COR-L47 (cell line): ENCODE results near the gene IER2.

Experiments used
- DNase-seq: peaks from one replicate; lab custom pipeline; 2025; lab: John Stamatoyannopoulos, UW

IER2 gene

DNA sequence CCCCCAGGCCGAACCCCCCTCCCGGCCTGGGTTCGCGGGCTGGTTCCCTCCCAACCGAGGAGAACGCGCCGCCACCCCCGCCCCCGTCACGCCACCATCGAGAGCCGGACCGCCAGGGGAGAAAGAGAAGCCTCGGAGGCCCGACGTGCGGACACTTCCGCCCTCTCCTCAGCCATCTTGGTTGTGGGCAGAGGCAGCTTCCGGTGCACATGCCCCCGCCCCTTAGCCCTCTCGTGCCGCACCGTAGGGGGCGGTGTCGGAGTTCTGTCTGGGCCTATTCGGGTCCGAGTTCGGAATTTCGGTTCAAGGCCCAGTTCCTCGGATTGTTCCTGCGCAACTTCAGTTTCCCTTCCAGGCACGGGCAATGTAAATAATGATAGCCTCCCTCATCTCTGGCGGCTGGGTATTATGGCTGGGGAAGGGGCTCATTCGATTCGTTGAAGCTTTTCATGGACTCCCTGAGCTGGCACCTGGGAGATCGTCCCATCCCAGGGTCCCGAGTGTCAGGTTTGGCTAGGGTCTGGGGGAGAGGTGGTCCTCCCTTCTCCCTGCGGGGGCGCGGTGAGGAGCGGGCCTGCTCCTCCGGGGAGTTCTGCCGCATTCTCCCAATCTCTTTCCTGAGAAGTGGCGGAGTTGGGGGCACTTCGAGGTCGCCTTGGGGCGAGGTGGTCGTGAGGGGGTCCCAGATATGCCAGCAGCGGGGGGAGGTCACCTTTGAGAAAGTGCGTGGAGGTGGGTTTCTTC, at the start of gene IER2, which contains the start of gene STX10:
IER2 (plus strand) TSS at position 225 of the 744 bp plus-strand sequence. CDS start 2,776 bp downstream, outside the sequence.
STX10 (minus strand) TSS at position 189 of the 744 bp plus-strand sequence. CDS start 202 bp downstream, outside the sequence.
- peak; percentile 89 for DNase-seq

DNA sequence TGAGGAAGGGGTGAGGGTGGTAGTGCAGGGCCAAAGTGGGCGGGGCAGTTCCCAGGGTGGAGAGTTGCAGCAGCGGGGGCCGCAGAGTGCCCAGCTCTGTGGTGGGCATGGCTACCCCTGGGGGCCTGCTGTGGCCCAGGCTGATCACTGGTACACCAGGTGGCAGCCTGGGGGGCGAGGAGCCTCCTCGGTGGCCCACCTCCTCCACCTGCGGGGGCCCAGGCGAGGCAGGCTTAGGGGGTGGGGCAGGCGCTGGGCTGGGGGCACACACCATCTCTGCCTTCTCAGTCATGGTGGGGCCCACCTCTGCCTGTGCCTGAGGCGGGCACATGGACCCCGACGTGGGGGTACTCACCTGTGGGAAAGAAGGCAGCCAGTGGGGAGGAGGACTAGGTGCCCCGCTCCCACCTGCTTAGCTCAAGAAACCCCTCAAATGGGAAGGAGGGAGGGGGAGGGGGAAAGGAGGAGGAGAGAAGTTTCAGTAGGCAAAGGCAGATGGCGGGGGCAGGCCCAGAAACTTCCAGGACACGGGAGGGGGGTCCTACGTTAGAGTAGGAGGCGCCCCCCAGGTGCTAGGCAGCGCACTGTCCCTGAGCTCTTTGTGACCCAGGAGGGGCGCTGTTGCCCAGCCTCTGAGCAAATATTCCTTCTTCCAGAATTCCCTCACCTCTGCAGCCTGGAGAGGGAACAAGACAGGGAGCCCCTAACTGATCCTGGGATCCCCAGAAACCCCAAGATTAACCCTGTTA, 49.2 kb upstream of the IER2 start:
- no peak for DNase-seq

- no peak for DNase-seq
Observed at GRCh38 chr19:13101590-13102415, 48.4 kb upstream of the IER2 start.

DNA sequence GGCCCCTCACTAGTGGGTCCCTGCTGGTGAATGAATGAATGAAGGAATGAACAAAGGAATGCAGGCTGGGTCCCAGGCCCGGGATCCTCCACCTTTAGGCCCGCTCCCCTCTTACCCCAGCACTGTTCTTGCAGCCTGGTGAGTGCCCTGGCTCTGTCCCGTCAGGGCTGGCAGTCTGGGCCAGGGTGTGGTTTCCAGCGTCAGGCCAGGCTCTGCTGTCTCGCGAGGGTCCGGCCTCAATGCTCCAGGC, 47.9 kb upstream of the IER2 start:
- no peak for DNase-seq

DNA sequence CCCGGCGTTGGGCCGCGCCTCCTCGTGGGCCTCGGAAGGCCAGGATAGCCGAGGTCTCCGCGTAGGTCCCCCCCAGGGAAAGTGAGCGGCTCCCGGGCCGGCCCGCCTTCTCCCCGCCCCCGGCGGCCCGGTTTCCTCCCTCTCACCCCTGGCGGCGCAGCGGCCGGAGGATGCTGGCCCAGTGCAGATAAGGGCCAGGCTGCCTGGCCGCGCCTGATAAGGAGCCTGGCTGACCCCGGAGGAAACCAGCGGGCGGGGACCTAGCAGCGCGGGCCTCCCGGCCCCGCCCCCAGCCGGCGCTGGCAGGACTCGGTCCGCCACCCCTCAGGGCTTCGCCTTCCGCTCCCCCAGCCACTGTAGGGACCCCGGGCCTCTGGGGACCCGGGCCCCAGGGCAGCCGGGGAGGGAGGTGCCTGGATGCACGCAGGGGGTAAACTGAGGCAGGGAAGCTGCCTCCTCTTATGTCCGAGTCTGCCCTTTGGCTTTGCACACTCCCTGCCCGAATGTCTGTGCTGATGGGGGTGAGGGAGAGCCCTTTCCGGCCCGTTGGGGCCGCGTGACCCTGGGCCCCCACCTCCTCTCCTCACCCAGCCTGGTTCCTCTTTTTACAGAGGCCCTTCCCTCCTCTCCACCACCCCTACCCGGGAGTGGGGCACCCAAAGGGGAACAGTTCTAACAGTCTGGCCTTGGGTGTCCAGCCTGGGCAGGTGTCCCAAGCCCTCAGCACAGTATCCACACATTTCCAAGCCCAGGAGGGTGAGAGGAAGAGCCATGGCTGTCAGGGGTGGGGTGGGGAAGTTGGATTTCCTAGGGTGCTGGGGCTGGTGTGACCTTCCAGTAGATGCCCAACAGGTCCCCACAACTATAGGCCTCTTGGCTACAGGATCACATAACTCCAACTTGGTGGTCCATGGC, 47.3 kb upstream of the IER2 start, which contains the start of gene LYL1:
LYL1 (minus strand) TSS at position 193 of the 915 bp plus-strand sequence. CDS start 1,687 bp downstream, outside the sequence.
- no peak for DNase-seq

DNA sequence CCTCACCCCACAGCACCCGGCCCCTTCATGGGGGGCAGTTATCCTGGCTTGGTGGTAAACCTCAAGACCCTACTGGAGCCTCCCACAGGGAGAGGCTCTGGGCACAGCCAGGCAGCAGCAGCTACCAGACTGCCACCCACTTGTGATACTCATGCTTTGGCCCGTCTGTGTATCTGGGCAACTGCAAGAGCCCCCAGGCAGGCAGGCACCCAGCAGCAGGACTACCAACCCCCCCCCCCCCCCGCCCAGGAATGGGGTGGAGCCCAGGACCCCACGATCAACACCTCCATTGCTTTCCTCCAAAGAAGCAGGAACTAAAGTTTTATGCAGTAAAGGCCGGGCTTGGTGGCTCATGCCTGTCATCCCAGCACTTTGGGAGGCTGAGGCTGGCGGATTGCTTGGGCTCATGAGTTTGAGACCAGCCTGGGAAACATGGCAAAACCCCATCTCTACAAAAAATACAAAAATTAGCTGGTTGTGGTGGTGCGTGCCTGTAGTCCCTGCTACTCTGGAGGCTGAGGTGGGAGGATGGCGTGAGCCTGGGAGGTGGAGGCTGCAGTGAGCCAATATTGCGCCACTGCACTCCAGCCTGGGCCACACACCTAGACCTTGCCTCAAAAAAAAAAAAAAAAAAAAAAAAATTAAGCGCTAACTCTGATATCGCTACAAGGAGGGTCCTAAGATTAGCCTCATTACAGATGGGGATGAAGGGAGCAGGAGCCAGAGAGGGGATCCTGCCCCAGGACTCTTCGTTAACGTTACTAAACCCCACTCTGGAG, 46.4 kb upstream of the IER2 start:
- no peak for DNase-seq

- no peak for DNase-seq
Observed at GRCh38 chr19:13104360-13104847, 45.8 kb upstream of the IER2 start.

DNA sequence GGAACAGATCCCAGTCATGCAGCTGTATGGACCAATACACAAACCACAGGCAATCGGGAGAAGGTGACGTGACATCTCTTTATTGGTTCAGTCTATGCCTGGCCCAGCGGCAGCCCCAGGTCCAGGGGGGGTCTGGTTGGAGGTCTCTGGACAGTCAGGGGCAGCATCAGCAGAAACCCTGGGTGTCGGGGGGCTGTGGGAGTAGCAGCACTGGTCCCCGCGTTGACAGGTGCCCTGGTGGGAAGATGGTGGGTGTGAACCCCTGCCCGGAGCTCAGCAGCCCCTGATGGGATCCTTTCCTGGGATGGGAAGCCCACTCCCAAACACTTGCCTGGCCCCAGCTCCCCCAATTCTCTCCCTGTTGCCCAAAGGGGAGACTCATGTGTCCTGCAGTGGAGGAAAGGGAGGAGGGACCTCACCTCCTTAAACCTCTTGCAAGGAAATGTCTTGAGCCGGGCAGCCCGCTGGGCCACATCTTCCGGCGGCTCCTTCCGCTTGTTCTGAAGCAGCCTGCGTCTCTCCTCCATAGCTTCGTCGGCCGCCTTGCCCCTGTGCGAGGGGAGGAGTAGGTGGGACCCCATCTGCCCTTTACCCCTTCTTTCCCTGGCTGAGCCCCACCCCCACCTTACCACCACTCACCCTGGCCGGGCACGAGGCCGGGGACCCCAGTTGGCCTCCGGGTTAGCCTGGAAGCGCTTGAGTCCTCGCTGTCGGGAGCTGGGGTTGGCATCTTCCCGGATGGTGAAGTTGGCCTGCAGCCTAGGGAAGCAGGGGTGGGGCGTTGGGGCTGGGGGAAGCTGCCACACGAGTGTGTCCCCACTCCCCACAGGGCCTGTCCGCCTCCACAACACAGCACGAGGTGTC, 45.1 kb upstream of the IER2 start:
- no peak for DNase-seq

GRCh38 chr19:13109361-13110098, 40.7 kb upstream of the IER2 start:
- DNase-seq = no peak

DNA sequence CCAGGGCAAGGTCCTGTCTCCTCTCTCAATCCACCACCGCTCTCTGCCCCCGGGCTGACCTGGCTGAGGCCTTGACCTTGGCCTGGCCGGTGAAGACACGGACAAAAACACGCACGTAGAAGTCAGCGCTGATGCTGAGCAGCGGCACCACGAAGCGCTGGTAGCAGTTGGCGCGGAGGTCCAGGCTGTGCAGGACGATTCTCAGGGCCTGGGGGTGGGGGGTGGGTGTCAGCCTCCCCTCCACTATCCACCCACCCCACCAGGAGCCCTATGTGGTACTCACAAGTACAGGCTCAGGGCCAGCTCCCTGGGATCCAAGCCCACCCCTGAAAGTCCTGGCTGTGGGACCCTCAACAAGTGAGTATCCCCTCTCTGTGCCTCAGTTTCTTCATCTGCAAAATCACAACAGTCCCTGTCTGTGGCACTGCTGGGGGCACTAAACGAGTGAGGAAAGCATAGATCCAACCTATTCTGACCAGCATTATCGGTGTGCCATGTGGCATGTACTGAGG, 40.1 kb upstream of the IER2 start:
- no peak for DNase-seq

- DNase-seq = no peak
Observed at GRCh38 chr19:13112555-13112954, 37.7 kb upstream of the IER2 start.

- no peak for DNase-seq
Observed at GRCh38 chr19:13115936-13116281, 34.3 kb upstream of the IER2 start.

DNA sequence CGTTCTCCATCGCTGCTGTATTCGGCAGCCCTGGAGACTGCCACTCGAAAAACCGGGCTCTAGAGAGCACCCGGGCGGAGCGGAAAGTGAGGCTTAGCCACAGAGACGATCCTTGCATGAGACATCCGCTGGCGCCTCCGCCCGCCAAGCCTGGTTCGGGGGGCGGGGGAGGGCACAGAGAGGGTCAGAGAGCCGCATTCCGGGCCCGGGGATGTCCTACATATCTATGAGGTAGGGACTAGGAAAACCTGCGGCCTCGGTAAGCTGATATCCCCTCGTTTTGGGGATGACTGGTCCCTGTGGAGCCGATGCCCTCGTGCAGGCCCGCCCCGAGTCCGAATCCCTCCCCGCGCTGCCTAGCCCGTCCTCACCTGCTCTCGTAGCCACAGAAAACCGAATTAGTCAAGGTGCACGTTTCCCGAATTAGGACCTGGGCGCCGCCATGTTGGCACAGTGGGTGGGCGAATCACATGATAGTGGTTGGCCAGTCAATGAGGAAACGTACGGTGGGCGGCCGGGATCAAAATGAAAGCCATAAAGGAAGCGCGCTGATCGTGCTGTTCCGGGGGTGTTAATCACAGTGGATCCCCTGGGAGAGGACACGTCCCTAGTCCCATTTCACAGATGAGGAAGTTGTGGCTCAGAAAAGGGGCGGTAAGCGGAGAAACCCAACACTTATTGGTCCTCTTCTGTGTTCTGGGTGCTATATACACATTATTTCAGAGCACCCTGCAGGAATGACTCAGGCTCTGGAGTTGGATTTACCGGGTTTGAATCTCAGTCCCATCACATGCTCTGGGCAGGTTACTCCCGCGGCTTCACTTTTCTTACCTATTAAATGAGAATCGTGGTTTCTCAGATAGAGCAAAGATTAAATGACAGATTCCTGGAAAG, 33.7 kb upstream of the IER2 start, which contains the start of gene TRMT1:
TRMT1 (minus strand) TSS at position 459 of the 894 bp plus-strand sequence; CDS start at position 118, 341 bp downstream.
- peak; percentile 87 for DNase-seq

DNA sequence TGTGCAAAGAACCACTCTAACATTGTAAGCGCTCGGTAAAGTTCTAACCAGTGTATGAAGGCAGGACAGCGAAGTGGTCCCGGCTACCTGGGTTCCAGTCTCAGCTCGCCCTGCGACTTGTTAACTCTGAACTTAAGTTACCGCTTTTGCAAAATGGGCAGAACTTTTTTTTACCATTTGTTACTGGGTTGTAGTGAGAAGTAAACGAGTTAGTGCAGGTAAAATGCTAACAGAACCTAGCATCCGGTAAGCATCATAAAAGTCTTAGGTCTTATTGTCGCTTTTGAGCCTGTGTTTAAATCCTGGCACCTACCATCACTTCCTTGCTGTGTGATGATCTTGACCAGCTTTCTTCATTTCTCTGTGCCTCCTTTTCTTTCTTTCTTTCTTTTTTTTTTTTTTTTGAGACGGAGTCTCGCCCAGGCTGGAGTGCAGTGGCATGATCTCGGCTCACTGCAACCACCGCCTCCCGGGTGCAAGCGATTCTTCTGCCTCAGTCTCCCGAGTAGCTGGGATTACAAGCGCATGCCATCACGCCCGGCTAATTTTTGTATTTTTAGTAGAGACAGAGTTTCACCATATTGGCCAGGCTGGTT, 32.9 kb upstream of the IER2 start:
- DNase-seq = no peak

DNA sequence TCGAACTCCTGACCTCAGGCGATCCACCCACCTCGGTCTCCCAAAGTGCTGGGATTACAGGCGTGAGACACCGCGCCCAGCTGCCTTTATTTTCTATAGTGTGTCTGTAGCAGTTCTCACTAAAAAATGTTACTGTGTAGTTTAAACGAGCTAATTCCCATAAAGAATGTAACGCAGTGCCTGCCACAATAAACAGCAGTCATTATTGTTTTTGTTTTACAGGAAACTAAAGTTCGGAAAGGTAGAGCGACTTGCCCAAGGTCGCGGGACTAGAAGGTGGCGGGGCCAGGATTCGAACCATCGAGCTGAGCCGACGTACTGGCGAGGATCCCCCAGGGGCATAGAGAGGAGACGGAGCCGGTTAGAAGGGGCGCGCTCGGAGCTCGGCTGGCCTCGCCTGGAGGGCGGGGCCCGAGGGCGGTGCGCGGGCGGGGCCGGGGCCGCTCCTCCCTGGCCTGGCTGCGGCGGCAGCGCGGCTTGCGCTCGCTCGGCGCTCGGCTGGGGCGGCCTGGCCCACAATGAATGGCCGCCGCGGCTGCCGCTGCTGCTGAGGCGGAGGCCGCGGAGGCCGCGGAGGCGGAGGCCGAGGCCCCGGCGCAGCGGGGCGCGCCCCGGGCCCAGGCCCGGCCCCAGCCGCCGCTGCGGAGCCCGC, 32.3 kb upstream of the IER2 start, which contains the start of gene NACC1:
NACC1 (plus strand) TSS at position 493 of the 652 bp plus-strand sequence. CDS start 16,944 bp downstream, outside the sequence.
- DNase-seq = peak; percentile 86
